GM19351 (cell line): ENCODE data around the gene IL4R.
"Not testable (repeated sequence)": the region's sequence is repeated elsewhere in the genome, so short reads cannot be mapped to it uniquely, and the experiment has no call there.

Experiments used
- ATAC-seq: cut with Tn5 transposase; IDR thresholded peaks from one replicate; pipeline ENCODE4 v1.9.1; 2021; ENCODE audit warnings: mild to moderate bottlenecking, moderate library complexity; ENCODE audit not compliant: unreplicated experiment

IL4R gene

GRCh38 chr16:27401768-27402568 is 88.2 kb downstream of the IL4R start, which contains the start of gene IL21R:
TSS of gene IL21R (plus strand) at chr16:27402174. CDS start at chr16:27430072, 27,898 bp downstream.
- ATAC-seq = peak; percentile 60

- ATAC-seq = no peak
These were observed 88.8 kb downstream of the IL4R start for GRCh38 chr16:27402569-27402963.

- no peak for ATAC-seq
These were observed 89.3 kb downstream of the IL4R start for GRCh38 chr16:27402964-27403600.

- ATAC-seq = no peak
These were observed 89.8 kb downstream of the IL4R start for GRCh38 chr16:27403601-27403992.

- ATAC-seq = no peak
These were observed 90.5 kb downstream of the IL4R start for GRCh38 chr16:27404163-27404823.

GRCh38 chr16:27405546-27406451 is 92.0 kb downstream of the IL4R start:
- no peak for ATAC-seq

- no peak for ATAC-seq
These were observed 92.8 kb downstream of the IL4R start for GRCh38 chr16:27406511-27407128.

- ATAC-seq = no peak
These were observed 93.4 kb downstream of the IL4R start for GRCh38 chr16:27407133-27407532.

- ATAC-seq = peak; percentile 39
These were observed 94.3 kb downstream of the IL4R start for GRCh38 chr16:27408012-27408601.

- ATAC-seq = no peak
These were observed 94.8 kb downstream of the IL4R start for GRCh38 chr16:27408602-27409031.

- ATAC-seq = not testable (repeated sequence)
These were observed 96.2 kb downstream of the IL4R start for GRCh38 chr16:27409958-27410357.

- ATAC-seq = no peak
These were observed 97.0 kb downstream of the IL4R start for GRCh38 chr16:27410761-27411160.

GRCh38 chr16:27413956-27414355 is 100.2 kb downstream of the IL4R start:
- no peak for ATAC-seq
